IMR-90 (cell line): ENCODE data around the gene FAM151A. TPM values are rescaled to one million over a fixed set of nuclear protein-coding genes. Genes with fewer than 3 reads are reported as not detected.

Source experiments
- ATAC-seq: fragments of 200-7000 bp; cut with Tn5 transposase; 2 replicates; pipeline ENCODE4 v1.9.1; 2020; ENCODE audit warnings: low read depth, mild to moderate bottlenecking, moderate library complexity
- BruUV-seq: library from RNA; stranded (reverse); fragments of 400-500 nt; replicated peaks from 2 replicates; lab custom pipeline; 2021; lab: Mats Ljungman, UMichigan
- CTCF ChIA-PET: fragments of 300-600 bp; formaldehyde crosslinking; extraction: SDS; loops from one replicate; lab custom pipeline; 2021; ENCODE audit warnings: antibody characterized with exemption; lab: Yijun Ruan, JAX
- POLR2A ChIA-PET: fragments of 300-600 bp; sonication (Branson Sonifier 250); formaldehyde crosslinking; loops from one replicate; lab custom pipeline; 2022; ENCODE audit warnings: antibody characterized with exemption; ENCODE audit not compliant: unreplicated experiment; lab: Charles Lee
- DNase-seq: peaks from one replicate; pipeline ENCODE4 v3.0.0; 2013
- H2AFZ ChIP-seq: replicated peaks from 2 replicates; pipeline ENCODE3; 2013; ENCODE audit warnings: low read length, mild to moderate bottlenecking; ENCODE audit not compliant: poor library complexity
- H2AK5ac ChIP-seq: 2 replicates; pipeline ENCODE4 v1.6.1; 2013; ENCODE audit warnings: low read depth, low read length, inconsistent platforms
- H2AK9ac ChIP-seq: replicated peaks from 2 replicates; pipeline ENCODE3; 2013; ENCODE audit warnings: mild to moderate bottlenecking, low read depth, low read length, moderate library complexity; ENCODE audit not compliant: poor library complexity
- H2BK120ac ChIP-seq: 2 replicates; pipeline ENCODE4 v1.6.1; 2013; ENCODE audit warnings: low read depth, low read length, inconsistent platforms
- H2BK15ac ChIP-seq: 3 replicates; pipeline ENCODE4 v1.6.1; 2013; ENCODE audit warnings: low read depth, low read length, inconsistent platforms
- H2BK20ac ChIP-seq: 2 replicates; pipeline ENCODE4 v1.6.1; 2013; ENCODE audit warnings: low read depth, mild to moderate bottlenecking, inconsistent platforms, low read length, moderate library complexity
- H2BK5ac ChIP-seq: 2 replicates; pipeline ENCODE4 v1.6.1; 2013; ENCODE audit warnings: mild to moderate bottlenecking, low read depth, low read length, inconsistent platforms; ENCODE audit not compliant: poor library complexity, severe bottlenecking
- H3K14ac ChIP-seq: replicated peaks from 2 replicates; pipeline ENCODE4 v1.6.1; 2013; ENCODE audit warnings: low read depth, low read length, inconsistent platforms
- H3K18ac ChIP-seq: 2 replicates; pipeline ENCODE4 v1.6.1; 2013; ENCODE audit warnings: low read depth, low read length, control low read depth
- H3K23ac ChIP-seq: 2 replicates; pipeline ENCODE4 v1.6.1; 2013; ENCODE audit warnings: low read depth, low read length, inconsistent platforms
- H3K27ac ChIP-seq: 2 replicates; pipeline ENCODE4 v1.5.1; 2013; ENCODE audit warnings: mild to moderate bottlenecking, control low read depth, low read length; ENCODE audit not compliant: insufficient read depth
- H3K27me3 ChIP-seq: 2 replicates; pipeline ENCODE4 v1.6.1; 2013; ENCODE audit warnings: low read length; ENCODE audit not compliant: control insufficient read depth, insufficient read depth
- H3K36me3 ChIP-seq: 2 replicates; pipeline ENCODE4 v1.6.1; 2013; ENCODE audit warnings: low read length, mixed read lengths; ENCODE audit not compliant: control insufficient read depth, insufficient read depth
- H3K4ac ChIP-seq: 2 replicates; pipeline ENCODE4 v1.6.1; 2013; ENCODE audit warnings: low read depth, low read length, inconsistent platforms
- H3K4me1 ChIP-seq: 2 replicates; pipeline ENCODE4 v1.6.1; 2013; ENCODE audit warnings: low read length, mixed read lengths; ENCODE audit not compliant: control insufficient read depth, insufficient read depth
- H3K4me2 ChIP-seq: 2 replicates; pipeline ENCODE4 v1.6.1; 2013; ENCODE audit warnings: low read depth, mild to moderate bottlenecking, control low read depth, low read length, moderate library complexity
- H3K4me3 ChIP-seq: 2 replicates; pipeline ENCODE4 v1.5.1; 2013; ENCODE audit warnings: low read depth, mild to moderate bottlenecking, control low read depth, low read length, moderate library complexity; ENCODE audit not compliant: insufficient read depth
- H3K56ac ChIP-seq: 2 replicates; pipeline ENCODE4 v1.6.1; 2013; ENCODE audit warnings: low read length, inconsistent platforms; ENCODE audit not compliant: insufficient read depth; ENCODE audit errors: extremely low read depth
- H3K79me1 ChIP-seq, 2 experiments: 2 replicates each; pipeline ENCODE4 v1.6.1; 2013; ENCODE audit warnings: low read length in 2 of 2, inconsistent platforms in 1 of 2, low read depth in 1 of 2
- H3K9ac ChIP-seq: 2 replicates; pipeline ENCODE4 v1.6.1; 2013; ENCODE audit warnings: low read depth, low read length, control low read depth
- H3K9me1 ChIP-seq: 2 replicates; pipeline ENCODE4 v1.6.1; 2013; ENCODE audit warnings: low read length, inconsistent platforms; ENCODE audit not compliant: insufficient read depth
- H3K9me3 ChIP-seq: 2 replicates; pipeline ENCODE4 v1.6.1; 2013; ENCODE audit warnings: low read length; ENCODE audit not compliant: control insufficient read depth, insufficient read depth
- H4K20me1 ChIP-seq: 2 replicates; pipeline ENCODE4 v1.6.1; 2013; ENCODE audit warnings: low read length, inconsistent platforms; ENCODE audit not compliant: insufficient read depth
- H4K5ac ChIP-seq: 2 replicates; pipeline ENCODE4 v1.6.1; 2013; ENCODE audit warnings: mild to moderate bottlenecking, low read depth, low read length, control low read depth
- H4K8ac ChIP-seq, 2 experiments: 2 replicates each; pipeline ENCODE4 v1.6.1; 2013; ENCODE audit warnings: low read depth in 2 of 2, low read length in 2 of 2, control low read depth in 1 of 2, inconsistent platforms in 1 of 2
- H4K91ac ChIP-seq: 2 replicates; pipeline ENCODE4 v1.6.1; 2013; ENCODE audit warnings: low read depth, low read length, inconsistent platforms; ENCODE audit not compliant: insufficient read depth
- BHLHE40 ChIP-seq: fragments of 150-350 bp; IDR thresholded peaks from 2 replicates; pipeline ENCODE4 v1.6.1; 2016; ENCODE audit warnings: mild to moderate bottlenecking, low read depth, low read length
- CEBPB ChIP-seq: IDR thresholded peaks from 2 replicates; pipeline ENCODE4 v1.6.1; 2012; ENCODE audit warnings: low read depth, low read length, improper control_type of control experiment
- CHD1 ChIP-seq: IDR thresholded peaks from 2 replicates; pipeline ENCODE4 v1.6.1; 2012; ENCODE audit warnings: low read depth, low read length, improper control_type of control experiment
- ELK1 ChIP-seq: fragments of 150-350 bp; IDR thresholded peaks from 2 replicates; pipeline ENCODE4 v1.6.1; 2016; ENCODE audit warnings: low read depth, mild to moderate bottlenecking, low read length, moderate library complexity, borderline replicate concordance
- FOS ChIP-seq: fragments of 150-350 bp; IDR thresholded peaks from 2 replicates; pipeline ENCODE4 v1.6.1; 2016; ENCODE audit warnings: low read depth, low read length
- MAFK ChIP-seq: IDR thresholded peaks from 2 replicates; pipeline ENCODE4 v1.6.1; 2012; ENCODE audit warnings: low read depth, low read length, improper control_type of control experiment
- MXI1 ChIP-seq: IDR thresholded peaks from 2 replicates; pipeline ENCODE4 v1.6.1; 2012; ENCODE audit warnings: low read depth, mild to moderate bottlenecking, low read length, moderate library complexity, borderline replicate concordance
- NFE2L2 ChIP-seq: fragments of 150-350 bp; IDR thresholded peaks from 2 replicates; pipeline ENCODE4 v1.6.1; 2016; ENCODE audit warnings: low read depth, mild to moderate bottlenecking, low read length
- POLR2A ChIP-seq: IDR thresholded peaks from 2 replicates; pipeline ENCODE4 v1.6.1; 2012; ENCODE audit warnings: mild to moderate bottlenecking, low read depth, low read length
- RAD21 ChIP-seq: IDR thresholded peaks from 2 replicates; pipeline ENCODE4 v1.6.1; 2012; ENCODE audit warnings: low read length, improper control_type of control experiment
- RFX5 ChIP-seq: IDR thresholded peaks from 2 replicates; pipeline ENCODE4 v1.8.0; 2012; ENCODE audit warnings: low read depth, mild to moderate bottlenecking, low read length, moderate library complexity
- SMC3 ChIP-seq: fragments of 150-350 bp; IDR thresholded peaks from 2 replicates; pipeline ENCODE4 v1.6.1; 2016; ENCODE audit warnings: low read depth, mild to moderate bottlenecking, antibody characterized with exemption, low read length, moderate library complexity
- WGBS, 2 experiments: methylation state at CpG; one replicate each; pipeline versions ENCODE4 v1.1.5 to v1.1.7; 2013; ENCODE audit warnings: missing lambda C conversion rate in 2 of 2; ENCODE audit not compliant: insufficient read length in 1 of 2; ENCODE audit errors: extremely low coverage in 2 of 2; 5-methylcytosine and 5-hydroxymethylcytosine counted together
- dilution Hi-C: fragments of 300-500 bp; cut with HindIII; formaldehyde crosslinking; loops from one replicate; pipeline ENCODE4 v1.14.3; 2018; ENCODE audit warnings: low sequenced_read_pairs; ENCODE audit not compliant: unreplicated experiment
- in situ Hi-C: fragments of 300-500 bp; cut with MboI; formaldehyde crosslinking; loops from 3 replicates; pipeline ENCODE4 v1.14.3; 2019; ENCODE audit warnings: low sequenced_read_pairs, inconsistent platforms, mixed read lengths
- intact Hi-C: fragments of 100-400 bp; cut with micrococcal nuclease; formaldehyde crosslinking; loops from 2 replicates; pipeline ENCODE4 v1.10.0; 2022
- polyA plus RNA-seq, 3 experiments: library from polyadenylated mRNA; depleted of rRNA; stranded (reverse); fragments of >200 nt; gene quantifications; 2 replicates each; pipeline ENCODE4 v1.2.3, GENCODE V29; 2012; ENCODE audit warnings: low replicate concordance in 1 of 3
- total RNA-seq: library from RNA; depleted of rRNA; stranded (reverse); fragments of >200 nt; gene quantifications from 2 replicates; pipeline ENCODE4 v1.2.3, GENCODE V29; 2012
- TF ChIP-seq, protein P1 (sequence below): fragments of 150-350 bp; IDR thresholded peaks from 2 replicates; pipeline ENCODE4 v1.6.1; 2017; ENCODE audit warnings: mild to moderate bottlenecking, antibody characterized with exemption, low read length, low read depth
- TF ChIP-seq, protein P2 (sequence below): conservative IDR thresholded peaks from 2 replicates; pipeline ENCODE4 v1.5.1; 2012; ENCODE audit warnings: mild to moderate bottlenecking, low read depth, low read length, improper control_type of control experiment

The FAM151A gene
- total and polyA plus RNA-seq, 2 of the 4 experiments (the other 2 are of a cell fraction) = not detected

DNA sequence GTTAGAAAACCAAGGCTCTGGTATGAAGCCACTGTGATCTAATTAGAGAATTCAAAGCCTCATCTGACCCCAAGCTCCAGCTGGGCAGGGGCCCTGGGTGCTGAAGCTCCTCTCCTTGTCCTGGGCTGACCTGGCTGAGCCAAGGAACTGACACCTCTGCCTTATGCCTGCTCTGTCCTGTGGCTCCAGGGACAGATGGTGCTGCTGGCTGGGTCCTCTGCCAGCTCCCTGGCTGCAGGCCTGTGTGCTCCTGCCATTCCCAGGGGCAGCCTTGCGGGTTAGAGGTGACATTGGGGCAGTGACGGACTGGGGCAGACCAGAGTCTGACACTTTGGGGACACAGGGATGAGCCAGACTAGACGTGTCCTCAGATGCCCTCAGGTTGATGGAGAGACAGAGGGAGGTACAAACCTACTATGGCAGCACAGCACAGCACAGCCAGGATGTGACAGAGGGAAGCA is 63.5 kb downstream of the FAM151A start:
- no peak overlapping the region for H3K4me2 ChIP-seq
- no peak overlapping the region for H4K5ac ChIP-seq
- H3K23ac ChIP-seq = no peak overlapping the region
- TF ChIP-seq POLR2A (no peak), MXI1 (no peak), SMC3 (no peak), BHLHE40 (no peak), FOS (no peak), ELK1 (no peak), RFX5 (no peak), RAD21 (no peak), CHD1 (no peak), MAFK (no peak), CEBPB (no peak), NFE2L2 (no peak)
- TF ChIP-seq, protein P1, sequence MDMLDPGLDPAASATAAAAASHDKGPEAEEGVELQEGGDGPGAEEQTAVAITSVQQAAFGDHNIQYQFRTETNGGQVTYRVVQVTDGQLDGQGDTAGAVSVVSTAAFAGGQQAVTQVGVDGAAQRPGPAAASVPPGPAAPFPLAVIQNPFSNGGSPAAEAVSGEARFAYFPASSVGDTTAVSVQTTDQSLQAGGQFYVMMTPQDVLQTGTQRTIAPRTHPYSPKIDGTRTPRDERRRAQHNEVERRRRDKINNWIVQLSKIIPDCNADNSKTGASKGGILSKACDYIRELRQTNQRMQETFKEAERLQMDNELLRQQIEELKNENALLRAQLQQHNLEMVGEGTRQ = no peak
- TF ChIP-seq, protein P2, sequence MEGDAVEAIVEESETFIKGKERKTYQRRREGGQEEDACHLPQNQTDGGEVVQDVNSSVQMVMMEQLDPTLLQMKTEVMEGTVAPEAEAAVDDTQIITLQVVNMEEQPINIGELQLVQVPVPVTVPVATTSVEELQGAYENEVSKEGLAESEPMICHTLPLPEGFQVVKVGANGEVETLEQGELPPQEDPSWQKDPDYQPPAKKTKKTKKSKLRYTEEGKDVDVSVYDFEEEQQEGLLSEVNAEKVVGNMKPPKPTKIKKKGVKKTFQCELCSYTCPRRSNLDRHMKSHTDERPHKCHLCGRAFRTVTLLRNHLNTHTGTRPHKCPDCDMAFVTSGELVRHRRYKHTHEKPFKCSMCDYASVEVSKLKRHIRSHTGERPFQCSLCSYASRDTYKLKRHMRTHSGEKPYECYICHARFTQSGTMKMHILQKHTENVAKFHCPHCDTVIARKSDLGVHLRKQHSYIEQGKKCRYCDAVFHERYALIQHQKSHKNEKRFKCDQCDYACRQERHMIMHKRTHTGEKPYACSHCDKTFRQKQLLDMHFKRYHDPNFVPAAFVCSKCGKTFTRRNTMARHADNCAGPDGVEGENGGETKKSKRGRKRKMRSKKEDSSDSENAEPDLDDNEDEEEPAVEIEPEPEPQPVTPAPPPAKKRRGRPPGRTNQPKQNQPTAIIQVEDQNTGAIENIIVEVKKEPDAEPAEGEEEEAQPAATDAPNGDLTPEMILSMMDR = no peak
- peaks cover 3% of the 10 kb centered on the region; the same call in 1 of the 2 replicates for H3K9me3 ChIP-seq
- H2AK5ac ChIP-seq = no peak overlapping the region
- in situ Hi-C loops = no loop called here
- WGBS, 2 experiments = no CpG with 5 or more reads among the region's 3 CpGs
- H4K8ac ChIP-seq = no peak overlapping the region
- H3K4ac ChIP-seq = no peak overlapping the region
- no peak overlapping the region for H3K18ac ChIP-seq
- intact Hi-C loops = no loop called here
- BruUV-seq = no TSS peak
- no peak overlapping the region for H2BK5ac ChIP-seq
- no peaks in the 10 kb centered on the region for H3K36me3 ChIP-seq
- no peak overlapping the region for H3K27ac ChIP-seq
- H3K4me1 ChIP-seq = peaks cover 2% of the 10 kb centered on the region
- ATAC-seq (no peak), DNase-seq (no peak)
- no peaks in the 10 kb centered on the region for H4K20me1 ChIP-seq
- no peak overlapping the region for H3K4me3 ChIP-seq
- H3K56ac ChIP-seq = peak overlapping the region; percentile 1; the same call in 1 of the 2 replicates
- dilution Hi-C loops = no loop called here
- H2BK15ac ChIP-seq = no peak overlapping the region
- no peaks in the 10 kb centered on the region for H3K9me1 ChIP-seq
- H2BK120ac ChIP-seq = no peak overlapping the region
- no peaks in the 10 kb centered on the region; the same call in none of the 2 replicates for H3K27me3 ChIP-seq
- no peak overlapping the region for H4K91ac ChIP-seq
- no peak overlapping the region for H3K14ac ChIP-seq
- POLR2A ChIA-PET = no interaction called here
- CTCF ChIA-PET = no interaction called here
- H3K9ac ChIP-seq = no peak overlapping the region
- no peak overlapping the region for H2BK20ac ChIP-seq
- no peaks in the 10 kb centered on the region for H3K79me1 ChIP-seq
- H2AFZ ChIP-seq = no peak overlapping the region
- no peak overlapping the region for H2AK9ac ChIP-seq
